GM21529 (cell line): Measurements from ENCODE around the gene PLEKHO2.

Experiments used
- ATAC-seq: cut with Tn5 transposase; IDR thresholded peaks from one replicate; pipeline ENCODE4 v1.9.1; 2021; ENCODE audit not compliant: unreplicated experiment

PLEKHO2 gene

DNA sequence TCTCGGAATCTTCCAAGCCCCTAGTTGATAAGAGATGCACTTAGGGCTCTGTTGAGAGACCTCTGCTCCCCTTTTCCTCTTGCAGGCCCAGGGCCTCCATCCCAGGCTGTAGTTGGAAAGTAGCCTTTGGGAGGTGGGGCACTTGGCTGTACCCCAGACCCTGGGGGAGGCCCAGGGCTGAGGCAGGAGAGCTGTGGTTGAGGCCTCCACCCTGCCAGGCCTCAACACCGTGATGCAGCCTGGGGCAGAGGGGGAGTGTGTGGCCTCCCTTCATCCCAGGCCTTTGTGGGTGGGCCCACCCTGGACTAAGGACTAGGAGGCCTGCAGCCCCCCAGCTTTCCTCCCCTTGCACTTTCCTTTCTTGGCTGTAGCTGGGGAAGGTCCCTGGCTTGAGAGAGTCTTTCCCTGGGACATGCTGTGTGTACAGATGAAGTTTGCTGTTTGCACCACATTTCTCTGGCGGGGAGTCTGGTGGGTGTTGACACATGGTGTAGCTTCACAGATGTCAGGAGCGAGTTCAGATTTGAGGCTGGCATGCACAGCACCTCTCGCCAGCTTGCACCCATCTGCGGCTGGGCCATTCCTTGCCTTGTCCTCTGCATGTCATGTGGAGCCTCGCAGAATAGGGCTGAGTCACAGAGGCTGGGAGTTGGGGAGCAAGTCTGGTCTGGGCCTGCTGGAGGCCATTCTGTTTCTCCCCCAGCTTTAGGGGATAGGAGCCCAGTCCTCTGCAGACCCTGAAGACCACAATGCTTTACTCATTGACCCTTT is 13.7 kb downstream of the PLEKHO2 start:
- no peak for ATAC-seq

DNA sequence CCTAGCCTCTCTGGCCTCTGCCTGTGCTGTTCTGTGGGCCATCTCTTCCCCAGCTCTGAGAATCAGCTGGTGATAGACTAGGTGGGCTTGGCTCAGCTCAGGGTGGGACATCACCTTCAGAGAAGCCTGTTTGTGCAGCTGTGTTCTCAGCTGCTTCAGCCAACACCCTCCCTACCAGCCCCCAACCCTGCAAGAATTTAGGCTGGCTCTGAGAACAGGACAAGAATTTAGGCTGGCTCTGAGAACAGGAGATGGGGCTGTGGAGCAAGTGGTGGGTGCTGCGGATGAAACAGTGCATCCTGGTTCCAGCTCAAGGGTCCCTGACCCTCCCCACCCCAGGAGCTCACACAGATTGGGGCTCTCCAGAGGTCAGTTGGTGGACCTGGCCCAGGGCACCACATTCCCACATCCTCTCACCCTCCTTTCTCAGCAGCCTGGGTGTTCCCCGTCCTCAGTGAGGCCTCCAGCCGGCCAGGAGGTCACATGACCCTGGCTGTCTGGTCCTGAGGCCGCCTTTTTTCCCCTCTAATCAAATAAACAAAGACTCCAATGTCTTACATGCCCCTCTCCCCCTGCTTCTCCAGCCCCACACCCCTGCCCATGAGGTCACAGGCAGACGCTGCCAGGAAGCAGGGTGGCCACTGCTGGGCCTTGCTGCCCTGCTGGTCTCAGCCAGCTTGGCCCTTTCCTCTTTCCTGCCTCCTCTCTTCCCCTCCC is 14.9 kb downstream of the PLEKHO2 start:
- ATAC-seq: no peak

DNA sequence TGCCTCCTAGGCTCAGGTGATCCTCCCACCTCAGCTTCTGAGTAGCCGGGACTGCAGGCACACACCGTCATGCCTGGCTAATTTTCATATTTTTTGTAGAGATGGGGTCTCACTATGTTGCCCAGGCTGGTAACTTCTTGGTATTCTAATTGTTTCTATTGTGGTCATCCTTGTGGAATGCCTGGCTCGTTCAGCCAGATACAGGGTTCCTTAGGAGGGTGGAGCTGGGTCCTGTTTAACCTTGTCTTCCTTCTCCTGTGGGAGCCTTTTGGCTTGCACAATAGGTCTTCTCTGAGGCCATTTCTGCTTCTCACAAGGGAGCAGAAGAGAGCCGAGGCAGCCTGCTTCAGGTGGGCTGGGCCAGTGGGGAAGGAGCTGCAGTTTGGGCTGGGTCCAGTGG is 15.7 kb downstream of the PLEKHO2 start:
- ATAC-seq: no peak

DNA sequence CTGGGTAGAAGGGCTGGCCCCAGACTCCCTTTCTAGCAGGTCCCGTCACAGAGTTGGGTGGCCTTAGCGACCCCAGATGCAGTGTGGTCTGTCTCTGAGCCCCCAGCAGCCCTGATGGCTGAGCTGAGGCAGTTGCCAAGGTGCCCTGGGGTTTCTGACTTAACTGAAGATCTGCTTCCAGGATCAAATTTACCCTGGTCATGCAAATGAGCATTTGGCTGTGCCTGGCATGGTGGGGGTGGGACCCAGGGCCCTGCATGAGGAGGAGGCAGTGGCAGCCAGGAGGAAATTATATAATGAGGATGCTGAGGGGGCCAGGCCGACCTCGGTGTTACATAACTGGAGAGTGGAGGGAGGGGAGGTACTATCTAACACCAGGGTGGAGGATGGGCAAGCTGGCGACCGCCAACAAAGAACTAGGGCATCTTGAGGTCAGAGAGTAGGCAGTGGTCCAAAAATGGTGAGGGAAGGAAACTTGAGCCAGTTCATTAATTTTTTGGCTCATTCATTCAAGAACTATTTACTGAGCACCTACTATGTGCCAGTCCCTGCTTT is 16.4 kb downstream of the PLEKHO2 start:
- ATAC-seq: no peak

DNA sequence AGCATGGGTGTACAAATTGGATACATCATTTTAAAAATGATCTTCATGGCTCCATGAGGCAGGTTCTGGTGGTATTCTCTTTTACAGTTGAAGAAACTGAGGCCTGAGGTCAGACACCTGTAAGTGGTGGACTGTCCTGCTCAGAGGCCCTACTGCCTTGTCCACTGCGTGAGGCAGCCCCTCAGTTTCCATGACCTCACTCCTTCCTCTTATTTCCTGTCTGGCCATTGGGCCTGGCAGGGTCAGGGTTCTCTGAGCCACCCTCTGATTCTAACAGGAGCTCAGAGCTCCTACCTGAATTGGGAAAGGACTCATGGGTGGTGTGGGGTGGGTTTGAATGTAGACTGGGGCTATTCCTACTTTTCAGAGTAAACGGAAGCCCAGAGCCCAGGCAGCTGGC is 17.5 kb downstream of the PLEKHO2 start:
- no peak for ATAC-seq

DNA sequence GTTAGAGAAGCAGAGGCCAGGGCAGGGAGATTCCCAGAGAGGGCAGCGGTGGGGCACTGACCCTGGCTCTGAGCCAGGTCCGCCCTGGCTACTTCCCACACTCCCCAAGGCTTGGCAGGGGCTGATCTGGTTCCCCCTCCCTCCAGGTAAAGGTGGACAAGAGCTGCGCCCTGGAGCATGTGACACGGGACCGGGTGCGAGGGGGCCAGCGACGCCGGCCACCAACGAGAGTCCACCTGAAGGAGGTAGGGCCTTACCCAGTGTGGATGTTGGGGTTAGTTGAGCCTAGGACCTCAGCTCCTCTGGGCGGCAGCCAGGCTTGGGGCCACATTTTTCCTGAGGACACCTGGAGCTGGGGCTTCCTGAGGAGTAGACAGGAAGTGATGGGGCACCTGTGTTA is 19.6 kb downstream of the PLEKHO2 start:
- ATAC-seq: no peak

DNA sequence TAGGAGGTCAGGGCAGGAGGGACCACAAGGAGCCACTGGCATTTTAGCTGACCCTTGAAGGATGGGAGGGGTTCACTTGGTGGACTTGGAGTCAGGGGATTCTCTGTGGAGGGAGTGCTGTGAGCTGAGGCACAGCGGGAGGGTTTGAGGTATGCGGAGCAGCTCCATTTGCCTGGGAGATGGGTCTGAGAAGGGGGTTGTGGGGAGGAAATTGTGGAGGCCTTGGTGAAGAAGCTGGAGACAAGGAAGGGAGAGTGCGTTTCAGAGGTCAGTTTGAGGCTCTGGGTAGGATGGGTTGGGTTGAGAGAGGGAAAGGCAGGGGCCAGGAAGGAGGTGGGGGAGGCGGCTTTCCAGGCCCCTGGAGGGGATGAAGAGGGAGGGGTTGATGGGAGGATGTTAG is 20.2 kb downstream of the PLEKHO2 start:
- ATAC-seq: no peak

DNA sequence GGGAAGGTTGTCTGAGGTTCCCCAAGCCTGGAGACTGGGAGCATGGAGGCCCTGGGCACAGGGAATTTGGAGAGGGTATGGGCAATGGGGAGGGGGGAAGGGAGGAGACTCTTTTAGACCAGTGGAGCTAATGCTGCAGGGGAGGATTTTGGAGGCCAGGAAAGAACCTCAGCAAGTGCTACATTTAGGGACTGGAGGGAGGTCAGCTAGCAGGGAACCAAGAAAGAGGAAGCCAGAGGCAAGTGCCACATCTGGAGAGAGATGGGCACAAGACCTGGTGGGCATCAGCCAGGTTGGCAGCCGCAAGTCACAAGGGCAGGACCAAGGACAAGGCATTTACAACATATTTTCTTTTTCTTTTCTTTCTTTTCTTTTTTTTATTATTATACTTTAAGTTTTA is 20.7 kb downstream of the PLEKHO2 start:
- ATAC-seq: no peak

DNA sequence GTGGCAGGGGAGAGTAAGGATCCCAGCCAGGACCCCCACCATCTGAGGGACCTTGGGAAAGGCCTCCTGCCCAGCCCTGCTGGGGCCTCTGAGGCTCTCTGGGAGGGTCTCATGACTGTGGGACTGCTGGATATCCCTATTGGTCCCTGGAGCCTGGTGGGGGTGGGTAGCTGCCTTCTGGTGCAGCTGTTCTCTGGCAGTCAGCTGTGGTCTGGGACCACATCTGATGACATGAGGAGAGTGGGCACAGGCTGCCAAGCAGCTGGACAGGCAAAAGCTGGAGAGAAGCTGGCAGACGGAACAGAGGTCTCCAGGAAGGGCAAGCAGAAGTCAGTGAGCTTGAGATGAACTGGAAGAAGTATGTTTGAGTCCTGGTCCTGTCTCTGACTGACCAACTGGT is 22.4 kb downstream of the PLEKHO2 start:
- no peak for ATAC-seq

DNA sequence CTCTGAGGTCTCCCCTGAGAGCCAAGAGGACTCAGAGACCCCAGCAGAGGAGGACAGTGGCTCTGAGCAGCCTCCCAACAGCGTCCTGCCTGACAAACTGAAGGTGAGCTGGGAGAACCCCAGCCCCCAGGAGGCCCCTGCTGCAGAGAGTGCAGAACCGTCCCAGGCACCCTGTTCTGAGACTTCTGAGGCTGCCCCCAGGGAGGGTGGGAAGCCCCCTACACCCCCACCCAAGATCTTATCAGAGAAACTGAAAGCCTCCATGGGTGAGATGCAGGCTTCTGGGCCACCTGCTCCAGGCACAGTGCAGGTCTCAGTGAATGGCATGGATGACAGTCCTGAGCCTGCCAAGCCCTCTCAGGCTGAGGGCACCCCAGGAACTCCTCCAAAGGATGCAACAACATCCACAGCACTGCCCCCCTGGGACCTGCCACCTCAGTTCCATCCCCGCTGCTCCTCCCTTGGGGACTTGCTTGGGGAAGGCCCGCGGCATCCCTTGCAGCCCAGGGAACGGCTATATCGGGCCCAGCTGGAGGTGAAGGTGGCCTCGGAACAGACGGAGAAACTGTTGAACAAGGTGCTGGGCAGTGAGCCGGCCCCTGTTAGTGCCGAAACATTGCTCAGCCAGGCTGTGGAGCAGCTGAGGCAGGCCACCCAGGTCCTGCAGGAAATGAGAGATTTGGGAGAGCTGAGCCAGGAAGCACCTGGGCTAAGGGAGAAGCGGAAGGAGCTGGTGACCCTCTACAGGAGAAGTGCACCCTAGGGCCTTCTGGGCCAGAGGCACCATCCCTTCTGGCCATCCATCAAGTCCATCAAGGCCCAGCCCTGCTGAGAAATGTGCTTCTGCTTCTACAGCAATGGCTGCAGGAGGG is 23.6 kb downstream of the PLEKHO2 start:
- no peak for ATAC-seq

DNA sequence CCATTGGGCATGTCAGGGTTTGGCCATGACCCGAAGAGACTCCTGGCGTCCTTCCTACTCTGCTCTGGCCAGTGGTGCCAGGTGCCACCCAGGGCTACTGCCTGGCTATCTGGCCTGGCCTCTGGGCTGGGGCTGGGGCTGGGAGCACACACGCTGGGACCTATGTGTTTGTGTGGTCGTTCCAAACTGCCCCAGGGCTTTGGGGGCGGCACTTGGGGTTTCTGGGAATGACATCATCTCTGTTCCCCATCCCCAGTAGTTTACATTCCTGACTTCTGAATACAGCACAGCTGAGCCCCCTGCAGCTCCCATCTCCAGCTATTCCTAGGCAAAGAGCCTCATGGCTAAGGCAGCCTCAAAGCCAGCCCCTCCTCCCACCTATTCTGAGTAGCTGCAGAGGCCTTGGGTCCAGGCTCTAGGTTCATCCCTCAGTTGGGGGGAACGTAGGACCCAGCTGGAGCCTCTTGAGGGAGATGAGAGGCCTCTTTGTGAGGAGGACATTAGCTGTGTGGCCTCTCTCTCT is 24.3 kb downstream of the PLEKHO2 start:
- no peak for ATAC-seq

DNA sequence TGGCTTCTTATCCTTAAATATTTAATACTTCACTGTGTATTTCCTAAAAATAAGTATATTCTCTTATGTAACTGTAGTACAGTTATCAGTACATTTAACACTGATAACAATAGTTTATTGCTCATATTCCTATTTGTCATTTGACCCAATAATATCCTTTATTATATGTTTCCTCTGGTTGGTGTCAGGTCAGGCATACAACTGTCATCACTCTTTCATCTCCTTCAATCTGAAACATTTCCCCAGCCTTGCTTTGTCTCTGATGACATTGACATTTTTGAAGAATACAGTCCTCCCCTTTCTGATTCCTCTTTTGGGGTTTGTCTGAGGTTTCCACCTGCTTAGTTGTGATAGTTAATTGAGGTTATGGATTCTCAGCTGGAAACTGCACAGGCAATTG is 27.8 kb downstream of the PLEKHO2 start:
- ATAC-seq: no peak

DNA sequence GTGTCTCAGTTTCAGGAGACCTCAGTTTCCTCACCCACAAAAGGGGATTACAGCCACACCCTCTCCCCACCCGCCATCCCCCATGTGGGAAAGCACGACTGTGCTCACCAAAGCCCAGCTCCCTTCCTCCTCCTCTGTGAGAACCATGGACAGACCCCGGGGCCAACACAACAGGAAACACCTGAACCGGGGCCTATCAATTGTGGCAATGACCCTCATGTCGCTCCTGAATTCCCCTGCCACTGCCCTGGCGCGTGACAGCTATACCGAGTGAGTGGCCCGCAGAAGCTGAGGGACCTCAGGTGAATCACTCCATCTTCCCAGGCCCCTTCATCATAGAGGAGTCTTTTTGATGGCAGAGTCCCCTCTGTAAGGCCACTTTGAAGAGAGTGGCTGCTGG is 28.6 kb downstream of the PLEKHO2 start:
- no peak for ATAC-seq

DNA sequence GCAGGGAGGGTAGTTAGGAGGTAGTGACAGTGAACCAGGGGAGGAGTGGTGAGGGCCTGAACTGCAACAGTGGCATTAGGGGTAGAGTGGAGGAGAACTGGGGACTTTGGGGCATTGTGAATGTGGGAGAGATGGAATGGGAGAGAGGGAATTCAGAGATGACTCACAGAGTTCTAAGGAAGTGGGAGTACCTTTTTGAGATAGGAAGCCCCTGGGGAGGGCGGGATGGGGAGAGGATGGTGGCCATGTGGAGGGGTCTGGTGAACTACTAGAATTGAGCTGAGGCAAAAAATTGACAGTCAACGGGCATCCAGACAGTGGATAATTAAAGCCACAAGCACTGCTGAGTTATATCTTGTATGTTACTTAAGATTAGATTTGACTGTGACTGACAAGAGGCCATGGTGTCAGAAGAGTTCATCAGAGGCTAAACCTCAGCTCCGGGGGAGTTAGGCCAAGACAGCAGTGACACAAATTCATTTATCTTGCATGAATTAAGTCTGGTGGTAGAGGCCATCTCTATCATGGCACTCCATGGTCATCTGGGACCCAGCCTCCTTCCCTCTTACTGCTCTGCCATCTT is 34.0 kb downstream of the PLEKHO2 start:
- no peak for ATAC-seq

DNA sequence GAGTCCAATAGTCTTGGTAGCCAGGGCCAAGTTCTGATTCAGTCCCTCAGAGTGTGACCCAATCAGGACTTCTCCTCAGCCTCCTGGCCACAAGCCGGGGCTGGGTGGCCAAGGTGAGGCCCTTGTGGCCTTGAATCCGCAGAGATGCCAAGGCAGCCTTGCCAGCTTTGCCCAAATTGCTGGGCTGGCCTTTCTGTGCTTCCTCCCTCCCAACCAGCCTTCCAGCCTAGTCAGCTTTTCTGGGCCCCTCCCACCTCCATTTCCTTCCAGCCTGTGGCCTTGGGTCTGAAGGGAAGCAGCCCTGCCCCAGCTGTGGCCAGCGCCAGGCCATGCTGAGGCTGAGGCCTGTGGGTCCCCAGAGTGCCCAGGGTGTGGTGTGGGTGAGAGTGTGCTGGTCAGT is 35.7 kb downstream of the PLEKHO2 start:
- no peak for ATAC-seq

DNA sequence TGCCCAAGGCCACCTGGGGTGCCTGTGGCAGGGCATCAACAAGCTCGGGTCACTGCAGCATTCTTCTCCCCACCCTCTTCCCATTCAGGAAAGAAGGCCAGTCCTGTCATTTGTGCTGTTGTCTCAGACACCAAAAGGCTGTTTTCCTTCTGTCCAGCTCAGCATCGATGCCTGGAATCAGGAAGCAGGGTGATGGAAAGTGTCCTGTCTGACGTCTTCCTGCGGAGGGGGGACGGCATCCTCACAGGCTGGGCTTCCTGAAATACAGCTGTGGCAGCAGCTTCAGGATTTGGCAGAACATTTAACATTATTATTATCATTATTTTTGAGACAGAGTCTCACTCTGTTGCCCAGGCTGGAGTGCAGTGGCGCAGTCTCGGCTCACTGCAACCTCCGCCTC is 37.0 kb downstream of the PLEKHO2 start:
- no peak for ATAC-seq

DNA sequence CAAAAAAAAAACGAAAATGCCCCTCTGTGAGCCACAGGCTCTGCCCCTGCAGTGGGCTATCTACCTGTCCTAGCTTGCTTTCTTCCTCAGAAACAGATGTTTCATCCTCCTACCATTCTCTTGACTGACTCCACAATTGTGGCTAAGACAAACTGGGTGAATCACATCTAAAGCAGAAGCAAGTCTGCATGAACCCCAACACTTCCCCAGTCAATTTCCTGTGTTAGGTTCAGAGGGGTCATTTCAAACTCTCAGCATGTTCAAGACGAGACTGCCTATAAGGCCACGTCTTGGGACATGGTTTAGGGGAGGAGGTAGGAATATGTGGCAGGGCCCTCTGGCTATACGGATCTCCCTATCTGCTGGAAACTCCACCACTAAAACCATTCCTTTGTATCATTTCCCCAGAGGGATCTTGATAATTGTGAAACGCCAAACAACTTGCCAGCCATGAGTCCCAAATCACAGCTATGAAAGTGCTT is 41.4 kb downstream of the PLEKHO2 start:
- ATAC-seq: no peak

DNA sequence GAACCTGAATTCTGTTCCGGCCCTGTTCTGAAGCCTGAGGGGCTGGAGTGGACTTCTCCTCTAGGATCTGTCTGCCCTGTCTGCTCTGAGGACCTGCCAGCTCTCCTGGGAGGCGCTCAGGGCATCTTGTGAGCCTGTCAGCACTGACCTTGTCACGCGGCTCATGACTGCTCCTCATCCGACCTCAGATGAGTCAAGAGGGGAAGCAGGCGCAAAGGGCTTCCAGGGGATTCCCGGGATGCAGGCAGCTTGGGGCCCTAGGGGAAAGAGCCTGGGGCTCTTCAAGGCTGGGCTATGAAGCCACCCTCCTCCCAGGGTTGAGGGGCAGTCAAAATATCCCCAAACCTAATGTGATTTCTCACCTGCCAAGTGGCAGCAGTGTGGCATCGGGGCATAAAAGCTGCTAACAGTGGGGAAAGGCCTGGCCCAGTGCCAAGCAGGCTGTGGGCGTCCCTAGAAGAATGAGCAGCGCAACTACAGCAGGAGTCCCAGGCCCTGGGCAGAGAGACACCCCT is 42.3 kb downstream of the PLEKHO2 start:
- ATAC-seq: peak; percentile 61

DNA sequence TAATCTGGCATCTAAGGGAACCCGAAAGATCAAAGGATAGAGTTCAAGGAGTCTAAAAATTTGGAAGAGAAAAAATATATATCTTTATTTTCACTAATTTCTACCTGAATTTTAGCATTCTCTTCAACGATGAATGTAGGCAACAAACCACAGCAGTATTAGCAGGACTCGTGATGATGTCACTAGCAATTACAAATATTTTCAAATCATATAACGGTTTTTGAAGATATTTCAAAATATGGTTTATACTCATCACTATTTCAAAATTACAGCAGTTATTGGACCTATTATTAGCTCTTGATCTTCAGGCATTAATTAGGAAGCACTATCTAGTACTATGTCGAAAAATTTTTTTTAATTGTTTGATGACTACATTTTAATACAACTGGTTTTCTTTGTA is 43.0 kb downstream of the PLEKHO2 start:
- ATAC-seq: no peak

DNA sequence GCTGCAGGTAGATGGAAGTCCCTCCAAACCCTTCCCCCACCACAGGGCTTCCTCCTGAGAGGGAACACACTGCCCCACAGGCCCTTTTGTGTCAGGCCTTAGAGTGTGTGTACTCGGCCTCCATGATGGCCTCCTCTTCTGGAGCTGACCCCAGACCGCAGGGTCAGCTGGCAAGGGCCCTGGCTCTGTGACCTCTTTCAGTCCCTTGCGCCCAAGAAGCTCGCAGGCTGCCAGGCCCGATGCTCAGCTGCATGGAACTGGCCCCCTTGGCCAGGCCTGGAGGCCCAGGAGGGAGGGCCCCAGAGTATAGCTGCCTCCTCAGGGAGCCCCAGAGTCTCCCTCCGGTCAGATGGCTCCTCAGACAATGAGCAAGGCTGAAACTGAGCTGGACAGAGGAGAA is 46.6 kb downstream of the PLEKHO2 start:
- ATAC-seq: no peak
